HL-60 (cell line): Measurements from ENCODE around the gene HS6ST2.

Experiments used
- GABPA ChIP-seq: IDR thresholded peaks from 2 replicates; pipeline ENCODE4 v1.6.1; 2012; ENCODE audit warnings: low read depth
- POLR2AphosphoS5 ChIP-seq: IDR thresholded peaks from 2 replicates; pipeline ENCODE4 v1.6.1; 2012; ENCODE audit warnings: low read depth
- TF ChIP-seq, protein P1 (sequence below): IDR thresholded peaks from one replicate; pipeline ENCODE4 v1.5.1; 2011; ENCODE audit warnings: low read length, control low read depth, inconsistent platforms; ENCODE audit not compliant: insufficient read depth

DNA sequence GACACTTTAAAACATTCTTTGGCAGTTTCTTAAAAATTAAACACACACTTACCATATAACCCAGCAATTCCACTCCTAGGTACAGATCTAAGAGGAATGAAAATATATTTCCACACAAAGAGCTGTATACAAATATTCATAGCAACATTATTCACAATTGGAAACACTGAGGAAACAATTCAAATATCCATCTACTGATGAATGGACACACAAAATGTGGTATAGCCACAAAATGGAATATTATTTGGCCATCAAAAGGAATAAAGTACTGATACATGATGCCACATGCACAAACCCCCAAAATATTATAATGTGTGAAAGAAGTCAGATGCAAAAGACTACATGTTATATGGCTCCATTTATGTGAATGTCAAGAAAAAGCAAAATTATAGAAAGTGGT, 70.9 kb downstream of the HS6ST2 start:
- TF ChIP-seq, protein P1, sequence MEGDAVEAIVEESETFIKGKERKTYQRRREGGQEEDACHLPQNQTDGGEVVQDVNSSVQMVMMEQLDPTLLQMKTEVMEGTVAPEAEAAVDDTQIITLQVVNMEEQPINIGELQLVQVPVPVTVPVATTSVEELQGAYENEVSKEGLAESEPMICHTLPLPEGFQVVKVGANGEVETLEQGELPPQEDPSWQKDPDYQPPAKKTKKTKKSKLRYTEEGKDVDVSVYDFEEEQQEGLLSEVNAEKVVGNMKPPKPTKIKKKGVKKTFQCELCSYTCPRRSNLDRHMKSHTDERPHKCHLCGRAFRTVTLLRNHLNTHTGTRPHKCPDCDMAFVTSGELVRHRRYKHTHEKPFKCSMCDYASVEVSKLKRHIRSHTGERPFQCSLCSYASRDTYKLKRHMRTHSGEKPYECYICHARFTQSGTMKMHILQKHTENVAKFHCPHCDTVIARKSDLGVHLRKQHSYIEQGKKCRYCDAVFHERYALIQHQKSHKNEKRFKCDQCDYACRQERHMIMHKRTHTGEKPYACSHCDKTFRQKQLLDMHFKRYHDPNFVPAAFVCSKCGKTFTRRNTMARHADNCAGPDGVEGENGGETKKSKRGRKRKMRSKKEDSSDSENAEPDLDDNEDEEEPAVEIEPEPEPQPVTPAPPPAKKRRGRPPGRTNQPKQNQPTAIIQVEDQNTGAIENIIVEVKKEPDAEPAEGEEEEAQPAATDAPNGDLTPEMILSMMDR = no peak
- TF ChIP-seq POLR2AphosphoS5 = no peak
- TF ChIP-seq GABPA = no peak
